Activated T-helper 17 cell treated with anti-CD3 and anti-CD28 coated beads, Interleukin-2, amount 50 U/mL, for 72 hours (primary cell): Measurements from ENCODE around the gene POLD4. TPM values are rescaled to one million over a fixed set of nuclear protein-coding genes. Genes with fewer than 3 reads are reported as not detected.

ENCODE experiments used
- ATAC-seq: fragments of 150-1000 bp; cut with Tn5 transposase; replicated peaks from 2 replicates; pipeline ENCODE4 v1.10.0; 2021; ENCODE audit warnings: mild to moderate bottlenecking, moderate library complexity
- H3K27ac Mint-ChIP-seq: one replicate; pipeline ENCODE4 v1.8.0; 2022; ENCODE audit warnings: mixed read lengths
- H3K27me3 Mint-ChIP-seq: one replicate; pipeline ENCODE4 v1.8.0; 2022; ENCODE audit warnings: mixed read lengths
- H3K36me3 Mint-ChIP-seq: one replicate; pipeline ENCODE4 v1.8.0; 2022; ENCODE audit warnings: low read depth, mild to moderate bottlenecking, mixed read lengths
- H3K4me1 Mint-ChIP-seq: one replicate; pipeline ENCODE4 v1.8.0; 2022; ENCODE audit warnings: mixed read lengths
- H3K4me3 Mint-ChIP-seq: one replicate; pipeline ENCODE4 v1.8.0; 2022; ENCODE audit warnings: mild to moderate bottlenecking, mixed read lengths
- H3K9me3 Mint-ChIP-seq: one replicate; pipeline ENCODE4 v1.8.0; 2022; ENCODE audit warnings: mixed read lengths
- total RNA-seq, 2 donors: library from RNA; stranded (reverse); gene quantifications; one replicate each; pipeline ENCODE4 v1.2.3, GENCODE V29; 2022

The POLD4 gene
- total RNA-seq, 2 donors from 2014 or later, result 32.4 to 60.2 TPM

DNA sequence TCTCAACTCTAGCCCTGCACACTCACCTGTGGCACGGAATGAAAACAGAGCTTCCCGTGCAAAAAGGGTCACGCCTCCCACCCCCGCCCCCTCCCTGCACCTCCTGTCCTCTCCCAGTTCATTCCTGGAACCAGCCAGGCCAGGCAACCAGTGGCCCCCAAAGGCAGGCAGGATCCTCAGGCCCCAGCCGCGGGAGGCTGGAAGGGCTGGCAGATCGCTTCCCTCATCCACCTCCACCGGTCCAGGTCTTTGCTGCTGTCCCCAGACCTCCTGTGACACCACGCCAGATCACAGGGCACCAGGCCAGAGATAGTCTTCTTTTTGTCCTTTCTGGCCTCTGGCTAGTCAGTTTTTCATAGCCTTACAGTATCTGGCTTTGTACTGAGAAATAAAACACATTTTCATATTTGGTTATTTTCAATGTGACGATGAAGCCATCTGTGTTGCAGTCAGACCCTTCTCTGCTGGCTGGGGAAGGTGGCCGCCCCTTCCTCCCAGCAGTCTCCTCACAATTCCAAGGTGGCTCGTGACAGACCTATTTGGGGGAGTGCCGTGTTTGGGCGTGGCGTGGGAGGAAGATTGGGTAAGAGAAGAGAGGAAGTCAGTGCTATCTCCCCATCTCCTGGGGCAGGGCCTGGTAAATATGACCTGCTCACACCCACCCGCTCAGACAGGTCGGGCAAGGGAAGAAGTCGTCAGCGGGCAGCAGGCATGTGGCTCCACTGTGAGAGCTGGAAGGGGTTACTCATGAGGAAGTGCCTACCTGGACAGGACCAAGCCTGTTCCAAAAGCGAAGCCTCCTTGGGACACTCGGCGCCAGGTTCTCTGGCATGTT lies 40.9 kb downstream of the POLD4 start:
- peaks cover under 1% of the 10 kb centered on the region for H3K36me3 Mint-ChIP-seq
- H3K27me3 Mint-ChIP-seq, result no peaks in the 10 kb centered on the region
- no peaks in the 10 kb centered on the region for H3K9me3 Mint-ChIP-seq
- peaks cover 20% of the 10 kb centered on the region for H3K4me1 Mint-ChIP-seq
- peak overlapping the region; percentile 90 for H3K27ac Mint-ChIP-seq
- peak overlapping the region; percentile 74 for H3K4me3 Mint-ChIP-seq
- peak; percentile 23 for ATAC-seq

DNA sequence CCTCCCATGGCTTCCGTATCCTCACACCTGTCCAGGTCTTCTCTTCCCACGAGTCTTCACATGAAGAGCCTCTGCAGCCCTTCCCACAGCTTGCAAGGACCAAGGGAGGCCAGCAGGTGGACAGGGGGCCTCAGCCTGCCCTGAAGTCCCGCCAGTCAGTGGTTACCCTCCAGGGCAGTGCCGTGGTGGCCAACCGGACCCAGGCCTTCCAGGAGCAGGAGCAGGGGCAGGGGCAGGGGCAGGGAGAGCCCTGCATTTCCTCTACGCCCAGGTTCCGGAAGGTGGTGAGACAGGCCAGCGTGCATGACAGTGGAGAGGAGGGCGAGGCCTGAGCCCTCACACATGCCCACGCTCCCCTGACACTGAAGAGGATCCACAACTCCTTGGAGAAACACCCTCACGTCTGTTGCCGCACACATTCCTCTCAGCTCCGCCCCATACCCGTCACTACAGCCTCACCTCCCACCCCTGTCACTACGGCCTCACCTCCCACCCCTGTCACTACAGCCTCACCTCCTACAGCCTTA lies 41.7 kb downstream of the POLD4 start:
- Mint-ChIP-seq H3K36me3 (no peaks in the 10 kb centered on the region), H3K4me3 (peak overlapping the region; percentile 74), H3K9me3 (no peaks in the 10 kb centered on the region), H3K27me3 (no peaks in the 10 kb centered on the region), H3K27ac (peak overlapping the region; percentile 90), H3K4me1 (peaks cover 20% of the 10 kb centered on the region)
- ATAC-seq, result peak; percentile 27

DNA sequence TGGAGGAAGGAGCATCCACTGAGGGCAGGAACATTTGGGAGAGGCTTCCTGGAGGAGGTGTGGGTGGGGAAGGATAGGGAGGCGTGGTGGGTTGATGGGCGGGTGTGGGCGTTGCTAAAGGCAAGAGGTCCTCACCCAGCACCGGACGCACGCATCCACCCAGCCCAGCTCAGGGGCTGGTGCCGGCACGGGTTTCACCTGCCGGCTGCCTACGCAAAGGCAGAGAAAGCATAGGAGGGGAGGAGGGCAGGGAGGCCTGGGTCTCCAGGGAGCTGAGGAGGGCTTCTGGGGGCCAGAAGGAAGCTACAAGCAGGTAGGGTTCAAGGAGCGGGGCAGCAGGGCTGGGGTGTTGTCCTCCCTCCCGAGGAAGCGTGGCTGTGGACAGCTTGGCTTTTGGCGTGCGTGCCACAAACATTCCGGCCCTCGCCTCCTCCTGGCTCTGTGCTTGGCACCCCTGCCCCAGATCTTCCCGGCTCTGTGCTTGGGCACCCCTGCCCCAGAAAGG lies 42.2 kb downstream of the POLD4 start:
- Mint-ChIP-seq H3K27me3 (no peaks in the 10 kb centered on the region), H3K36me3 (no peaks in the 10 kb centered on the region), H3K27ac (no peak overlapping the region), H3K4me1 (peaks cover 20% of the 10 kb centered on the region), H3K9me3 (no peaks in the 10 kb centered on the region), H3K4me3 (no peak overlapping the region)
- no peak for ATAC-seq

DNA sequence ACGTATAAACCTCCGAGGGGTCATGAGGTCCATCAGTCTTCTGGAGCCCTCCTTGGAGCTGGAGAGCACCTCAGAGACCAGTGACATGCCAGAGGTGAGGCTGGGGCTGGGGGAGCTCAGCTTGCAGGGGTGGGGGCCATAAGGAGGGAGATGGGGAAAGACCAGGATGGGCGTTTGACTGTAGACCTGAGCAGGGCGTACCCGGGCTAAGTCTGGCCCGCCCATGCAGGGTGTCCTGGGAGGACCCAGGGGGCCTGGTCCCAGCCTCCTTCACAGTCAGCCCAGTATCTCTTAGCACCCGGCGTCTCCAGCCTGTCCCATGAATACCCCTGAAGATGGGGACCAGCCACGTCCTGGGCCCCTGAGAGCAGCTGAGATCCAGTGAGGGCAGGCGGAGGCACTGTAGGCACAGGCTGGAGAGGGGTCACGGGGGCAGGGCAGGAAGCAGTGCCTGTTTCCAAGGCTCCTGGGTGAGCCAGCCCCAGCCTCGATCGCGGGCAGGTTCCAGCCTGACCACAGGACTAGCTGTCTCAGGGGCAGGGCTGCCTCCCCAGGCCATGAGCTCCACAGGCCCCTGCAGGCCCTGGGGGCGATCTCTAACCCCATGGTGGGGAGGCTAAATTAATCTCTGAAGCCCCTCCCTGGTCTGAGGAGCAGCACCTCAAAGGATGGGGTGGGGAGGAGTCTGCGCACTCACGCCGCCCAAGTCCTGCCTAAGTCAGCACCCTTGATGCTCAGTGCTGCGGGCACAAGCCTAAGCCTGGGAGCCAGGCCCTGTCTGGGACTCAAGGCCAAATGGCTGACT lies 42.9 kb downstream of the POLD4 start:
- peaks cover 20% of the 10 kb centered on the region for H3K4me1 Mint-ChIP-seq
- H3K27me3 Mint-ChIP-seq, result no peaks in the 10 kb centered on the region
- H3K36me3 Mint-ChIP-seq, result no peaks in the 10 kb centered on the region
- ATAC-seq, result no peak
- no peak overlapping the region for H3K27ac Mint-ChIP-seq
- no peak overlapping the region for H3K4me3 Mint-ChIP-seq
- no peaks in the 10 kb centered on the region for H3K9me3 Mint-ChIP-seq

DNA sequence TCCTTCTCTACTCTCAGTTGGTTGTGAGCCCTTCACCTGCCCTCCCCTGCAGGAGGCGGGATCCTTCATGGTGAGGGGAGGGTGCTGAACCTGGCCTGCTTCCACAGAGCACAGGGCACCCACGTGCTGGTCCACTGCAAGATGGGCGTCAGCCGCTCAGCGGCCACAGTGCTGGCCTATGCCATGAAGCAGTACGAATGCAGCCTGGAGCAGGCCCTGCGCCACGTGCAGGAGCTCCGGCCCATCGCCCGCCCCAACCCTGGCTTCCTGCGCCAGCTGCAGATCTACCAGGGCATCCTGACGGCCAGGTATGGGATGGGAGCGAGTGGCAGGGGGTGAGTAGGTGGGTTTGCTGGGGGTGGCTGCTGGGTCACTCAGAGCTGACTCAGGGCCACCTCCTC lies 43.7 kb downstream of the POLD4 start:
- Mint-ChIP-seq H3K27me3 (no peaks in the 10 kb centered on the region), H3K27ac (peak overlapping the region; percentile 43), H3K36me3 (no peaks in the 10 kb centered on the region), H3K9me3 (no peaks in the 10 kb centered on the region), H3K4me1 (peaks cover 20% of the 10 kb centered on the region), H3K4me3 (no peak overlapping the region)
- ATAC-seq, result no peak

DNA sequence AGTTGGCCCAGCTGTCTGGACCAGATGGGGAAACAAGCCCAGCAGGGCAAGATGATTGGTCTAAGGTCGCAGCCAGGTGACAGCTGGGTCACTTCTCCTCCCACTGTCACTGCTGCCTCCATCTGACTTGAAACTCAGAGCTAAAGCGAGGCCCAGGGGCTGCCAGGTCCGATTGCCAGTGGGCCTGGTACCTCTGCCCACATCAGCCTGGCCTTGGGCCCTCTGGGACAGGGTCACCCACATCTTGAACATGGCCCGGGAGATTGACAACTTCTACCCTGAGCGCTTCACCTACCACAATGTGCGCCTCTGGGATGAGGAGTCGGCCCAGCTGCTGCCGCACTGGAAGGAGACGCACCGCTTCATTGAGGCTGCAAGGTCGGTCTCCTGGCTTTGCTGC lies 44.2 kb downstream of the POLD4 start:
- no peaks in the 10 kb centered on the region for H3K36me3 Mint-ChIP-seq
- peaks cover 17% of the 10 kb centered on the region for H3K4me1 Mint-ChIP-seq
- no peaks in the 10 kb centered on the region for H3K27me3 Mint-ChIP-seq
- H3K4me3 Mint-ChIP-seq, result no peak overlapping the region
- H3K27ac Mint-ChIP-seq, result peak overlapping the region; percentile 43
- H3K9me3 Mint-ChIP-seq, result no peaks in the 10 kb centered on the region
- ATAC-seq, result no peak

DNA sequence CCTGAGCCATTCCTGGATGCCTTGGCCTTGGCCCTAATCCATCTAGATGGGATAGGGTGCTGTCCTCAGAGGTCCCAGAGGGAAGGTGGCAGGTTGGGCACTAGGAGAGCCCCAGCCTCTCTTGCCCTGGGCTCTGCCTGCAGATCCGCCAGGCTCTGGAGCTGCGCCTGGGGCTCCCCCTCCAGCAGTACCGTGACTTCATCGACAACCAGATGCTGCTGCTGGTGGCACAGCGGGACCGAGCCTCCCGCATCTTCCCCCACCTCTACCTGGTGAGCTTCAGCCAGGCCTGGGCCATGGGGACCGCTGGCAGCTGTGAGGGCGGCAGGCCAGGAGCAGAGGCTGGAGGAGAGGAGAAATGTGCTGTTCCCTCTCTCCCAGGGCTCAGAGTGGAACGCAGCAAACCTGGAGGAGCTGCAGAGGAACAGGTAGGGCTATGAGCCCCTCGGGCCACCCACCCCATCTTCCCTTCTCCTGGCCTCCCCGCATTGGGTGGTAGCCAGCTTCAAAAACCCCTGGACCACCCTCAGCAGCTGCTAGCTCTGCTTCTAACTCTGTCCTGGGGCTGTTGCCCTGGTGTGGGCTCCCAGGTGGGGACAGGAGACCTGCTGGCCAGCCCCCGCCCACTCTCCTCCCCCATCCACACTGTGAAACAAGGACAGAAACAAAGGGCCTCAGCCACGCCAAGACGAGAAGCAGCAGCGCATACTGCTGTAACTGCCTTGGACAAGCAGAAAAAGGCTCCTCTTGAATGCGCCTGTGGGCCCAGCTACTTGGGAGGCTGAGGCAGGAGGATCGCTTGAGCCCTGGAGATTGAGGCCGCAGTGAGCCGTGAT lies 45.1 kb downstream of the POLD4 start:
- Mint-ChIP-seq H3K27me3 (no peaks in the 10 kb centered on the region), H3K4me1 (peaks cover 10% of the 10 kb centered on the region), H3K9me3 (no peaks in the 10 kb centered on the region), H3K4me3 (no peak overlapping the region), H3K27ac (no peak overlapping the region), H3K36me3 (no peaks in the 10 kb centered on the region)
- no peak for ATAC-seq

DNA sequence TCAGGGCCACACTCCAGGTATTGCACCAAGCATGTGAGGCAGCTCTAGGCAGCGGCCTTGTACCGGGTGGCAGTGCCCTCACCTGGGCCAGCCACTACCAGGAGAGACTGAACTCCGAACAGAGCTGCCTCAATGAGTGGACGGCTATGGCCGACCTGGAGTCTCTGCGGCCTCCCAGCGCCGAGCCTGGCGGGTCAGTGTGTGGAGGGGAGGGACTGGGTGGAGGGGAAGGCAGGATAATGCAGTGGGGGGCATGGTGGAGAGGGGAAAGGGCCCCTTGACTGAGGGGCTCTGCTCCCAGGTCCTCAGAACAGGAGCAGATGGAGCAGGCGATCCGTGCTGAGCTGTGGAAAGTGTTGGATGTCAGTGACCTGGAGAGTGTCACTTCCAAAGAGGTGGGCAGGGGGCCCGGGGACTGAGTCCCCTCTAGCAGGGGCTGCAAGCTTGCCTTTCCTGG lies 45.8 kb downstream of the POLD4 start:
- Mint-ChIP-seq H3K4me1 (peaks cover 4% of the 10 kb centered on the region), H3K36me3 (no peaks in the 10 kb centered on the region), H3K27ac (no peak overlapping the region), H3K9me3 (no peaks in the 10 kb centered on the region), H3K27me3 (no peaks in the 10 kb centered on the region), H3K4me3 (no peak overlapping the region)
- no peak for ATAC-seq

DNA sequence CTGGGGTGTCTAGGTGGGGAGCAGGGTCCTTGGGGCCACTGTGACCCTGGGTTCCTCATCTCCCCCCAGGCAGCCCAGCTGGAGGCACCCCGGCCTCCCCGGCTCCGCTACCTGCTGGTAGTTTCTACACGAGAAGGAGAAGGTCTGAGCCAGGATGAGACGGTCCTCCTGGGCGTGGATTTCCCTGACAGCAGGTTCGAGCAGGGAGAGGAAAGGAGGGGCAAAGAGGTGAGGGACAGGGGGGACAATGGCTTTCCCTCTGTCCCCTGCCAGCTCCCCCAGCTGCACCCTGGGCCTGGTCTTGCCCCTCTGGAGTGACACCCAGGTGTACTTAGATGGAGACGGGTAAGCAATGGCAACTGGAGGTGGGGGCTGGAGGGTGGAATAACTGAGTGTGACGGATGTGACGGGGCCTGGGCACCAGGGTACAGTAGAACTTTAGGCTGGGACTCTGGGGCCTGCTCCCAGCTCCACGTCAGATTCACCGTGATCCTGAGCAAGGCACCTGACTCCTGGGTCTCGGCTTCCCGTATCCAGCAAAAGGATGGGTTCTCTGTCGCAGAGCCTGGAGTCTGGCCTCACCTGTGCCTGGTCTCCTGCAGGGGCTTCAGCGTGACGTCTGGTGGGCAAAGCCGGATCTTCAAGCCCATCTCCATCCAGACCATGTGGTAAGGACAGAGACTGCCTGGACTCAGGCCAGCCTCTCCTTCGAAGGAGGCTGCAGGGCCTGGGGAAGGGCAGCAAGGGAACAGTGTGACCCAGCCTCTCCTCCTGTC lies 46.4 kb downstream of the POLD4 start:
- Mint-ChIP-seq H3K36me3 (no peaks in the 10 kb centered on the region), H3K9me3 (no peaks in the 10 kb centered on the region), H3K27me3 (no peaks in the 10 kb centered on the region), H3K27ac (no peak overlapping the region), H3K4me1 (no peaks in the 10 kb centered on the region), H3K4me3 (no peak overlapping the region)
- ATAC-seq, result no peak

DNA sequence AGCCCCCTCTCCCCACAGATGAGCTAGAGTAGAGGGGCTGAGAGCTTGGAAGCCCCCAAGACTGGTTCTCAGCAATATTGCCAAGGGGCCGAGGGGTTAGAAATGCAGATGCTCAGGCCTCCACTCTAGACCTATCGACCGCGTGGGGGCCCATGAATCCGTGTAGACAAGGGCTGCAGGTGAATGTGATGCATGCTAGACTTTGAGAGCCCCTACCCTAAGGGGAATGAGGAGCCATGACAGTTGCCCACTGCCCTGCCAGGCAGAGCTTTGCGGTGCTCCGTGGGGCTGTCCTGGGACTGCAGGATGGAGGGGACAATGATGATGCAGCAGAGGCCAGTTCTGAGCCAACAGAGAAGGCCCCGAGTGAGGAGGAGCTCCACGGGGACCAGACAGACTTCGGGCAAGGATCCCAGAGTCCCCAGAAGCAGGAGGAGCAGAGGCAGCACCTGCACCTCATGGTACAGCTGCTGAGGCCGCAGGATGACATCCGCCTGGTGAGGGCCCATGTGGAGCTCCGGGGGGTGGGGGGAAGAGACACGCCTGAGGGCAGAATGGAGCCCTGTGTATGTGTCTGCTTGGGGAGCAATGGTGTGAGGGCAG lies 48.7 kb downstream of the POLD4 start:
- H3K4me1 Mint-ChIP-seq, result no peaks in the 10 kb centered on the region
- H3K27ac Mint-ChIP-seq, result no peak overlapping the region
- no peaks in the 10 kb centered on the region for H3K9me3 Mint-ChIP-seq
- peaks cover 7% of the 10 kb centered on the region for H3K36me3 Mint-ChIP-seq
- no peak for ATAC-seq
- no peaks in the 10 kb centered on the region for H3K27me3 Mint-ChIP-seq
- peak overlapping the region; percentile 27 for H3K4me3 Mint-ChIP-seq

DNA sequence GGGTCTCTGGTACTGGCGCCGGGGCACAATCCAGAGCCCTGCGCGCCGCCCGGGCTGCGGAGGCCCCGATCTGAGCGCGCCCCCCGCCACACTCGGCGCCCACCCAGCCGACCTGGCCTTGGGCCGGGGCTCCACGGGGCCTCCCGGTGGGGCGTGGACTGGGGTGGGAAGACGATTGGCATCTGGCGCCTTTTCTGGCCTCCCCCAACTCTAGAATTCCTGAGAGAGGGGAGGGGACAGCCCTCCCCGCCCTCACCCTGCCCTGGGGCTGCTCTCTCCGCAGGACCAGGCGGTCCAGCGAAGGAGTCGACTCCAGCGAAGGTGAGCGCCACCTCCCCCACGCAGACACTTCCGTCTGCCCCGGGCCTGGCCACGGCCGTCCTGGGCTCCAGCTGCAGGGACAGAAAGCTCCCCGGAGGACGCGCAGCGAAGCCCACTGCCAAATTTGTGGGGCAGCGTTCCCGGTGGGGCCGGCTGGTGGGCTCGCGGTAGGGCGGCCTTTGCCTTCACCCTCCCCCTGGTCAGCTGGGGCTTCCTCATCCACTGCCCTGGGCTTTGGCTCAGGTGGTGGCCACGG lies 49.4 kb downstream of the POLD4 start:
- Mint-ChIP-seq H3K27ac (no peak overlapping the region), H3K36me3 (peaks cover 14% of the 10 kb centered on the region), H3K9me3 (no peaks in the 10 kb centered on the region), H3K4me1 (no peaks in the 10 kb centered on the region), H3K4me3 (peak overlapping the region; percentile 27), H3K27me3 (no peaks in the 10 kb centered on the region)
- ATAC-seq, result peak; percentile 42

DNA sequence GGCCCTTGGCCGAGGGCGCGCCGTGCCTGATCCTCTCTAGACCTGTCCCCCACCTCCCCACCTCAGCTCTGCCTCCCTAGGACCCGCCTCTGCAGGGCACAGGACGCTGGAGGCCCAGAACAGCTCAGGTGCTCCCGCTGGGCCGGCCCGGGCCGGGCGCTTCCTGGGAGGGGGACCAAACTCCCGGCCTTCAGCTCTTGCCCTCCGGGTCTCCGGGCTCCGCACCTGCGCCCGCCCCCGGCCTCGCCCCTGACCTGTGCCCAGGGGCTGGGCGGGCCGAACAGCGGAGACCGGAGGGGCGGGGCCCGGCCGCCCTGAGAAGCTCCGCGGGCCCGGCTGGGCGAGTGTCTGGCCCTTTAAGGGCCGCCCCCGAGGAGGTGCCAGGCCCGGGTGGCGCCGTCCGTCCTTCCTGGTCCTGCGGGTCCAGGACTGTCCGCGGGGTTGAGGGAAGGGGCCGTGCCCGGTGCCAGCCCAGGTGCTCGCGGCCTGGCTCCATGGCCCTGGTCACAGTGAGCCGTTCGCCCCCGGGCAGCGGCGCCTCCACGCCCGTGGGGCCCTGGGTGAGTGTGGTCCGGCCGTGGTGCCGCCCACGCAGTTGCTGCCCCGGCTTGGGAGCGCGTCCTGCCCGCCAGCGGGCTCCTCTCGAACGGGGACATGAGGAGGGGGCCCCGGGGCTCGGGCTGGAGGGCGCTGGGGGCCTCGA lies 50.1 kb downstream of the POLD4 start, which contains the start of gene SSH3:
TSS of gene SSH3 (plus strand) at position 399 of the 703 bp plus-strand sequence. CDS start at position 495, 96 bp downstream.
- H3K4me3 Mint-ChIP-seq, result peak within 1 kb of the TSS; percentile 53
- peaks cover 5% of the 10 kb centered on the region for H3K4me1 Mint-ChIP-seq
- no peaks in the 10 kb centered on the region for H3K27me3 Mint-ChIP-seq
- no peak within 1 kb of the TSS for H3K27ac Mint-ChIP-seq
- no peaks in the 10 kb centered on the region for H3K9me3 Mint-ChIP-seq
- H3K36me3 Mint-ChIP-seq, result peaks cover 20% of the 10 kb centered on the region
- ATAC-seq, result peak; percentile 90
